ENCODE results near the gene IL18BP. TPM values are rescaled to one million over a fixed set of nuclear protein-coding genes. Genes with fewer than 3 reads are reported as not detected.

The IL18BP gene
- total RNA-seq, 1 experiment from 2014 or later, result 5.1 TPM

- H3K4me1 Mint-ChIP-seq (ENCODE audit: insufficient read depth, unreplicated experiment), result peaks cover 5% of the 10 kb centered on the region
Observed at GRCh38 chr11:71999362-71999761, 653 bp downstream of the IL18BP start.

GRCh38 chr11:71999798-72000197, 1.1 kb downstream of the IL18BP start:
- ChIA-PET CTCF (interaction anchor here (0.7 kb wide), 1 partner anchor 23 kb away, joined by 4 read pairs; no protein-coding TSS in a partner anchor), POLR2A (interaction anchor here (0.7 to 1.5 kb wide), 4 partner anchors 8 to 32 kb away, joined by 3 to 5 read pairs (median 4); no protein-coding TSS in a partner anchor)
- DNase-seq (ENCODE audit: unreplicated experiment), result no peak
- intact Hi-C loops (cut with micrococcal nuclease), result no loop called here
- no peaks in the 10 kb centered on the region for H3K9me3 Mint-ChIP-seq (ENCODE audit: unreplicated experiment)
- BruUV-seq (replicated peaks), result no TSS peak
- TF ChIP-seq CTCF (IDR thresholded peaks at IDR 0.05; ENCODE audit: unreplicated experiment), result no peak
- no peak overlapping the region for H3K27ac Mint-ChIP-seq (ENCODE audit: low read depth, unreplicated experiment)
- H3K4me1 Mint-ChIP-seq (ENCODE audit: insufficient read depth, unreplicated experiment), result peaks cover 5% of the 10 kb centered on the region
- no peak overlapping the region for H3K4me3 Mint-ChIP-seq (ENCODE audit: unreplicated experiment)
- H3K27me3 Mint-ChIP-seq (ENCODE audit: insufficient read depth, unreplicated experiment), result no peaks in the 10 kb centered on the region
- peaks cover 44% of the 10 kb centered on the region for H3K36me3 Mint-ChIP-seq (ENCODE audit: insufficient read depth, unreplicated experiment)

More at GRCh38 chr11:71999362-71999761, 653 bp downstream of the IL18BP start:
- Mint-ChIP-seq H3K36me3 (ENCODE audit: insufficient read depth, unreplicated experiment) (peaks cover 44% of the 10 kb centered on the region), H3K9me3 (ENCODE audit: unreplicated experiment) (no peaks in the 10 kb centered on the region), H3K27ac (ENCODE audit: low read depth, unreplicated experiment) (no peak overlapping the region), H3K27me3 (ENCODE audit: insufficient read depth, unreplicated experiment) (no peaks in the 10 kb centered on the region), H3K4me3 (ENCODE audit: unreplicated experiment) (no peak overlapping the region)
- no peak for TF ChIP-seq CTCF (IDR thresholded peaks at IDR 0.05; ENCODE audit: unreplicated experiment)
- ChIA-PET POLR2A (interaction anchor here (1.0 to 1.5 kb wide), 3 partner anchors 9 to 14 kb away, joined by 4 to 5 read pairs (median 4); no protein-coding TSS in a partner anchor), CTCF (interaction anchor here (0.5 to 5.9 kb wide), 3 partner anchors 9 to 220 kb away, joined by 3 to 28 read pairs (median 4); no protein-coding TSS in a partner anchor)
- intact Hi-C loops (cut with micrococcal nuclease), result no loop called here
- no TSS peak for BruUV-seq (replicated peaks)
- DNase-seq (ENCODE audit: unreplicated experiment), result no peak

- DNase-seq (ENCODE audit: unreplicated experiment), result no peak
- H3K4me1 Mint-ChIP-seq (ENCODE audit: insufficient read depth, unreplicated experiment), result peaks cover 5% of the 10 kb centered on the region
- BruUV-seq (replicated peaks), result no TSS peak
- peaks cover 49% of the 10 kb centered on the region for H3K36me3 Mint-ChIP-seq (ENCODE audit: insufficient read depth, unreplicated experiment)
- no peaks in the 10 kb centered on the region for H3K9me3 Mint-ChIP-seq (ENCODE audit: unreplicated experiment)
- ChIA-PET CTCF (interaction anchor here (0.6 to 1.6 kb wide), 3 partner anchors 13 to 91 kb away, joined by 4 to 6 read pairs (median 4); no protein-coding TSS in a partner anchor), POLR2A (interaction anchor here (0.7 to 1.5 kb wide), 4 partner anchors 8 to 32 kb away, joined by 3 to 5 read pairs (median 4); no protein-coding TSS in a partner anchor)
- no peak for TF ChIP-seq CTCF (IDR thresholded peaks at IDR 0.05; ENCODE audit: unreplicated experiment)
- H3K27me3 Mint-ChIP-seq (ENCODE audit: insufficient read depth, unreplicated experiment), result no peaks in the 10 kb centered on the region
- intact Hi-C loops (cut with micrococcal nuclease), result no loop called here
- H3K27ac Mint-ChIP-seq (ENCODE audit: low read depth, unreplicated experiment), result no peak overlapping the region
- no peak overlapping the region for H3K4me3 Mint-ChIP-seq (ENCODE audit: unreplicated experiment)
Observed at GRCh38 chr11:72000202-72000867, 1.6 kb downstream of the IL18BP start.

GRCh38 chr11:72001285-72001684, 2.6 kb downstream of the IL18BP start:
- Mint-ChIP-seq H3K9me3 (ENCODE audit: unreplicated experiment) (no peaks in the 10 kb centered on the region), H3K27ac (ENCODE audit: low read depth, unreplicated experiment) (no peak overlapping the region), H3K4me3 (ENCODE audit: unreplicated experiment) (no peak overlapping the region), H3K36me3 (ENCODE audit: insufficient read depth, unreplicated experiment) (peaks cover 59% of the 10 kb centered on the region), H3K4me1 (ENCODE audit: insufficient read depth, unreplicated experiment) (peaks cover 5% of the 10 kb centered on the region), H3K27me3 (ENCODE audit: insufficient read depth, unreplicated experiment) (no peaks in the 10 kb centered on the region)
- ChIA-PET CTCF (interaction anchor here (1.0 to 1.6 kb wide), 2 partner anchors 12 to 24 kb away, joined by 6 read pairs; no protein-coding TSS in a partner anchor), POLR2A (no interaction called here)
- intact Hi-C loops (cut with micrococcal nuclease), result no loop called here
- TF ChIP-seq CTCF (IDR thresholded peaks at IDR 0.05; ENCODE audit: unreplicated experiment), result no peak
- no TSS peak for BruUV-seq (replicated peaks)
- no peak for DNase-seq (ENCODE audit: unreplicated experiment)

Measured in MCF 10A (cell line).